GM23338 (cell line): ENCODE data around the gene IGSF6. TPM values are rescaled to one million over a fixed set of nuclear protein-coding genes. Genes with fewer than 3 reads are reported as not detected.

Source experiments
- ATAC-seq: fragments of 200-7000 bp; cut with Tn5 transposase; 3 replicates; pipeline ENCODE4 v1.9.1; 2020
- DNase-seq: peaks from one replicate; pipeline ENCODE4 v3.0.0-alpha.2; 2015; ENCODE audit warnings: low spot score
- H2AFZ ChIP-seq: fragments of 200-600 bp; sonication (generic); 2 replicates; pipeline ENCODE4 v1.8.0; 2016; ENCODE audit warnings: antibody characterized with exemption, mild to moderate bottlenecking, moderate library complexity
- H3F3A ChIP-seq: fragments of 200-600 bp; sonication (generic); replicated peaks from 2 replicates; pipeline ENCODE4 v1.8.0; 2017; ENCODE audit warnings: antibody characterized with exemption, mixed run types, low read depth
- H3K27ac ChIP-seq: fragments of 200-600 bp; sonication (generic); 2 replicates; pipeline ENCODE4 v1.6.1; 2016; ENCODE audit warnings: low read depth
- H3K27me3 ChIP-seq: fragments of 200-600 bp; sonication (generic); 2 replicates; pipeline ENCODE4 v1.8.0; 2016; ENCODE audit warnings: mild to moderate bottlenecking, mixed run types, moderate library complexity; ENCODE audit not compliant: insufficient read depth
- H3K36me3 ChIP-seq: fragments of 200-600 bp; sonication (generic); 2 replicates; pipeline ENCODE4 v1.8.0; 2016; ENCODE audit warnings: mild to moderate bottlenecking; ENCODE audit not compliant: insufficient read depth
- H3K4me1 ChIP-seq: fragments of 200-600 bp; sonication (generic); 2 replicates; pipeline ENCODE4 v1.8.0; 2016; ENCODE audit warnings: mild to moderate bottlenecking, moderate library complexity; ENCODE audit not compliant: insufficient read depth
- H3K4me2 ChIP-seq: fragments of 200-600 bp; sonication (generic); 2 replicates; pipeline ENCODE4 v1.7.1; 2017; ENCODE audit warnings: mixed run types
- H3K4me3 ChIP-seq: fragments of 200-600 bp; sonication (generic); 2 replicates; pipeline ENCODE4 v1.6.1; 2016; ENCODE audit warnings: mixed run types
- H3K79me2 ChIP-seq: fragments of 200-600 bp; sonication (generic); replicated peaks from 2 replicates; pipeline ENCODE4 v1.8.0; 2017; ENCODE audit warnings: mild to moderate bottlenecking; ENCODE audit not compliant: insufficient read depth
- H3K9me2 ChIP-seq: fragments of 200-600 bp; sonication (generic); 2 replicates; pipeline ENCODE4 v1.8.0; 2017; ENCODE audit not compliant: insufficient read depth
- H4K20me1 ChIP-seq: fragments of 200-600 bp; sonication (generic); replicated peaks from 2 replicates; pipeline ENCODE4 v1.8.0; 2017; ENCODE audit warnings: mild to moderate bottlenecking; ENCODE audit not compliant: insufficient read depth
- H3K27ac Mint-ChIP-seq: 2 replicates; pipeline ENCODE4 v1.8.0; 2020; ENCODE audit warnings: inconsistent platforms, mild to moderate bottlenecking, moderate library complexity, mixed read lengths
- H3K27me3 Mint-ChIP-seq: 3 replicates; pipeline ENCODE4 v1.8.0; 2022; ENCODE audit warnings: low read depth, mild to moderate bottlenecking, moderate library complexity, mixed read lengths, inconsistent platforms; ENCODE audit not compliant: insufficient read depth, poor library complexity
- H3K36me3 Mint-ChIP-seq: 3 replicates; pipeline ENCODE4 v1.8.0; 2021; ENCODE audit warnings: low read depth, mild to moderate bottlenecking, inconsistent platforms, moderate library complexity, mixed read lengths
- H3K4me1 Mint-ChIP-seq: 3 replicates; pipeline ENCODE4 v1.8.0; 2020; ENCODE audit warnings: mild to moderate bottlenecking, inconsistent platforms, mixed read lengths
- H3K4me3 Mint-ChIP-seq: 3 replicates; pipeline ENCODE4 v1.8.0; 2021; ENCODE audit warnings: moderate library complexity, mild to moderate bottlenecking, inconsistent platforms, mixed read lengths
- H3K9me3 Mint-ChIP-seq: 3 replicates; pipeline ENCODE4 v1.8.0; 2020; ENCODE audit warnings: moderate library complexity, mild to moderate bottlenecking, inconsistent platforms, mixed read lengths
- CREB1 ChIP-seq: fragments of 250-450 bp; sonication (Bioruptor Pico); IDR thresholded peaks from 2 replicates; pipeline ENCODE4 v1.5.0; 2020; ENCODE audit warnings: low read depth, mild to moderate bottlenecking, moderate library complexity
- EZH2 ChIP-seq: fragments of 200-600 bp; sonication (generic); IDR thresholded peaks from one replicate; pipeline ENCODE4 v1.8.0; 2017; ENCODE audit warnings: antibody characterized with exemption, mild to moderate bottlenecking, low read depth; ENCODE audit not compliant: unreplicated experiment
- EZH2phosphoT487 ChIP-seq: fragments of 200-600 bp; sonication (generic); IDR thresholded peaks from one replicate; pipeline ENCODE4 v1.8.1; 2018; ENCODE audit warnings: antibody characterized with exemption; ENCODE audit not compliant: unreplicated experiment
- NANOG ChIP-seq: IDR thresholded peaks from 2 replicates; pipeline ENCODE4 v1.6.1; 2016; ENCODE audit warnings: antibody characterized with exemption, borderline replicate concordance
- POLR2AphosphoS5 ChIP-seq: IDR thresholded peaks from 2 replicates; pipeline ENCODE4 v1.6.1; 2016; ENCODE audit warnings: antibody characterized with exemption, low read depth
- REST ChIP-seq: IDR thresholded peaks from one replicate; pipeline ENCODE4 v1.6.1; 2018; ENCODE audit warnings: antibody characterized with exemption; ENCODE audit not compliant: unreplicated experiment
- STAT1 ChIP-seq: IDR thresholded peaks from one replicate; pipeline ENCODE4 v1.6.1; 2016; ENCODE audit warnings: antibody characterized with exemption; ENCODE audit not compliant: unreplicated experiment
- ZNF331 ChIP-seq: fragments of 250-450 bp; sonication (Bioruptor Pico); IDR thresholded peaks from 2 replicates; pipeline ENCODE4 v1.5.0; 2020; ENCODE audit warnings: low read depth, mild to moderate bottlenecking, moderate library complexity
- polyA plus RNA-seq: library from polyadenylated mRNA; unstranded; fragments of >200 nt; fragmentation: Nextera tagmentation; extraction: Ambion mirVana; gene quantifications from 2 replicates; pipeline ENCODE4 v1.2.1, GENCODE V29; 2016
- total RNA-seq: library from RNA; depleted of rRNA; stranded (reverse); fragments of >200 nt; shearing (Covaris generic); gene quantifications from 2 replicates; pipeline ENCODE4 v1.2.3, GENCODE V29; 2014
- TF ChIP-seq, protein P1 (sequence below): fragments of 250-450 bp; sonication (Bioruptor Pico); IDR thresholded peaks from 2 replicates; pipeline ENCODE4 v1.5.0; 2020; ENCODE audit warnings: mild to moderate bottlenecking, moderate library complexity

Gene IGSF6
- total and polyA plus RNA-seq, 2 experiments from 2014 or later, result 0.19 TPM; not detected in 1

- H3K27me3 Mint-ChIP-seq, result no peaks in the 10 kb centered on the region
- Histone ChIP-seq H3K27ac (no peak overlapping the region), H3K36me3 (no peaks in the 10 kb centered on the region), H3K4me2 (no peak overlapping the region), H3K4me1 (no peaks in the 10 kb centered on the region), H3K79me2 (peaks cover 33% of the 10 kb centered on the region), H3K4me3 (no peak overlapping the region), H3K9me2 (no peaks in the 10 kb centered on the region), H3F3A (no peaks in the 10 kb centered on the region), H3K27me3 (no peaks in the 10 kb centered on the region), H2AFZ (no peak overlapping the region), H4K20me1 (no peaks in the 10 kb centered on the region; the same call in 1 of the 2 replicates)
- DNase-seq (no peak), ATAC-seq (no peak)
- no peak overlapping the region for H3K27ac Mint-ChIP-seq
- no peaks in the 10 kb centered on the region for H3K9me3 Mint-ChIP-seq
- TF ChIP-seq ZNF331 (CRISPR knock-in tag) (no peak), CREB1 (CRISPR knock-in tag) (no peak), EZH2phosphoT487 (no peak), POLR2AphosphoS5 (no peak), NANOG (no peak)
- 0 out of 3 replicates have a peak, but pooled peaks cover 10% of the 10 kb centered on the region for H3K36me3 Mint-ChIP-seq
- no peak overlapping the region for H3K4me3 Mint-ChIP-seq
- 0 out of 3 replicates have a peak, but pooled peaks cover 3% of the 10 kb centered on the region for H3K4me1 Mint-ChIP-seq
Measured at GRCh38 chr16:21651515-21651914, 893 bp downstream of the IGSF6 start.

DNA sequence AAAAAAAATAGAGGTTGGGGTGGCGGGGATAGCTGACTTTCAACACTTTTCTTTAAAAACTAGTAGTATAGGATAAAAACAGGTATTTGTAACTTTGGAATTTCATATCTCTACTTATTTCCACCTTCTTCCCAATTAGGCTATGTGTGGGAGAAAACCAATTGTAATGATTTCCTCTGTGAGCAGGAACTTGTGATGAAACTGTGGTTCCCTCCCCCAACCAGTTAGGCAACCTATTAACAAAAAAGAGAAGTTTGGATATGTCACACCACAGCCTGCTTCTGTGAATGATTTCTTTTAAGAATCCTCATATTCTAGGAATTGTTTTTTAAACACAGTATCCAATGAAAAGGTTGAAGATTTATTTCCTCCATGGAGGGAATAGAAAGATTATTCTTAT lies 1.9 kb downstream of the IGSF6 start:
- Histone ChIP-seq H3F3A (no peaks in the 10 kb centered on the region), H3K79me2 (peaks cover 33% of the 10 kb centered on the region), H4K20me1 (no peaks in the 10 kb centered on the region; the same call in 1 of the 2 replicates), H3K27me3 (no peaks in the 10 kb centered on the region), H3K4me2 (no peak overlapping the region), H3K9me2 (no peaks in the 10 kb centered on the region), H3K27ac (no peak overlapping the region), H3K4me3 (no peak overlapping the region), H3K36me3 (no peaks in the 10 kb centered on the region), H3K4me1 (no peaks in the 10 kb centered on the region), H2AFZ (no peak overlapping the region)
- Mint-ChIP-seq H3K4me3 (no peak overlapping the region), H3K4me1 (peaks cover 3% of the 10 kb centered on the region; the same call in 1 of the 3 replicates), H3K27me3 (no peaks in the 10 kb centered on the region), H3K9me3 (no peaks in the 10 kb centered on the region), H3K36me3 (0 out of 3 replicates have a peak, but pooled peaks cover 8% of the 10 kb centered on the region), H3K27ac (no peak overlapping the region)
- no peak for DNase-seq
- no peak for TF ChIP-seq STAT1
- no peak for TF ChIP-seq CREB1 (CRISPR knock-in tag)
- TF ChIP-seq POLR2AphosphoS5, result no peak
- no peak for TF ChIP-seq REST
- no peak for TF ChIP-seq EZH2
- TF ChIP-seq, protein P1, sequence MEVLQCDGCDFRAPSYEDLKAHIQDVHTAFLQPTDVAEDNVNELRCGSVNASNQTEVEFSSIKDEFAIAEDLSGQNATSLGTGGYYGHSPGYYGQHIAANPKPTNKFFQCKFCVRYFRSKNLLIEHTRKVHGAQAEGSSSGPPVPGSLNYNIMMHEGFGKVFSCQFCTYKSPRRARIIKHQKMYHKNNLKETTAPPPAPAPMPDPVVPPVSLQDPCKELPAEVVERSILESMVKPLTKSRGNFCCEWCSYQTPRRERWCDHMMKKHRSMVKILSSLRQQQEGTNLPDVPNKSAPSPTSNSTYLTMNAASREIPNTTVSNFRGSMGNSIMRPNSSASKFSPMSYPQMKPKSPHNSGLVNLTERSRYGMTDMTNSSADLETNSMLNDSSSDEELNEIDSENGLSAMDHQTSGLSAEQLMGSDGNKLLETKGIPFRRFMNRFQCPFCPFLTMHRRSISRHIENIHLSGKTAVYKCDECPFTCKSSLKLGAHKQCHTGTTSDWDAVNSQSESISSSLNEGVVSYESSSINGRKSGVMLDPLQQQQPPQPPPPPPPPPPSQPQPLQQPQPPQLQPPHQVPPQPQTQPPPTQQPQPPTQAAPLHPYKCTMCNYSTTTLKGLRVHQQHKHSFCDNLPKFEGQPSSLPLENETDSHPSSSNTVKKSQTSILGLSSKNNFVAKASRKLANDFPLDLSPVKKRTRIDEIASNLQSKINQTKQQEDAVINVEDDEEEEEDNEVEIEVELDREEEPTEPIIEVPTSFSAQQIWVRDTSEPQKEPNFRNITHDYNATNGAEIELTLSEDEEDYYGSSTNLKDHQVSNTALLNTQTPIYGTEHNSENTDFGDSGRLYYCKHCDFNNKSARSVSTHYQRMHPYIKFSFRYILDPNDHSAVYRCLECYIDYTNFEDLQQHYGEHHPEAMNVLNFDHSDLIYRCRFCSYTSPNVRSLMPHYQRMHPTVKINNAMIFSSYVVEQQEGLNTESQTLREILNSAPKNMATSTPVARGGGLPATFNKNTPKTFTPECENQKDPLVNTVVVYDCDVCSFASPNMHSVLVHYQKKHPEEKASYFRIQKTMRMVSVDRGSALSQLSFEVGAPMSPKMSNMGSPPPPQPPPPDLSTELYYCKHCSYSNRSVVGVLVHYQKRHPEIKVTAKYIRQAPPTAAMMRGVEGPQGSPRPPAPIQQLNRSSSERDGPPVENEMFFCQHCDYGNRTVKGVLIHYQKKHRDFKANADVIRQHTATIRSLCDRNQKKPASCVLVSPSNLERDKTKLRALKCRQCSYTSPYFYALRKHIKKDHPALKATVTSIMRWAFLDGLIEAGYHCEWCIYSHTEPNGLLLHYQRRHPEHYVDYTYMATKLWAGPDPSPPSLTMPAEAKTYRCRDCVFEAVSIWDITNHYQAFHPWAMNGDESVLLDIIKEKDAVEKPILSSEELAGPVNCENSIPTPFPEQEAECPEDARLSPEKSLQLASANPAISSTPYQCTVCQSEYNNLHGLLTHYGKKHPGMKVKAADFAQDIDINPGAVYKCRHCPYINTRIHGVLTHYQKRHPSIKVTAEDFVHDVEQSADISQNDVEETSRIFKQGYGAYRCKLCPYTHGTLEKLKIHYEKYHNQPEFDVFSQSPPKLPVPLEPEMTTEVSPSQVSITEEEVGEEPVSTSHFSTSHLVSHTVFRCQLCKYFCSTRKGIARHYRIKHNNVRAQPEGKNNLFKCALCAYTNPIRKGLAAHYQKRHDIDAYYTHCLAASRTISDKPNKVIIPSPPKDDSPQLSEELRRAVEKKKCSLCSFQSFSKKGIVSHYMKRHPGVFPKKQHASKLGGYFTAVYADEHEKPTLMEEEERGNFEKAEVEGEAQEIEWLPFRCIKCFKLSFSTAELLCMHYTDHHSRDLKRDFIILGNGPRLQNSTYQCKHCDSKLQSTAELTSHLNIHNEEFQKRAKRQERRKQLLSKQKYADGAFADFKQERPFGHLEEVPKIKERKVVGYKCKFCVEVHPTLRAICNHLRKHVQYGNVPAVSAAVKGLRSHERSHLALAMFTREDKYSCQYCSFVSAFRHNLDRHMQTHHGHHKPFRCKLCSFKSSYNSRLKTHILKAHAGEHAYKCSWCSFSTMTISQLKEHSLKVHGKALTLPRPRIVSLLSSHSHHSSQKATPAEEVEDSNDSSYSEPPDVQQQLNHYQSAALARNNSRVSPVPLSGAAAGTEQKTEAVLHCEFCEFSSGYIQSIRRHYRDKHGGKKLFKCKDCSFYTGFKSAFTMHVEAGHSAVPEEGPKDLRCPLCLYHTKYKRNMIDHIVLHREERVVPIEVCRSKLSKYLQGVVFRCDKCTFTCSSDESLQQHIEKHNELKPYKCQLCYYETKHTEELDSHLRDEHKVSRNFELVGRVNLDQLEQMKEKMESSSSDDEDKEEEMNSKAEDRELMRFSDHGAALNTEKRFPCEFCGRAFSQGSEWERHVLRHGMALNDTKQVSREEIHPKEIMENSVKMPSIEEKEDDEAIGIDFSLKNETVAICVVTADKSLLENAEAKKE (CRISPR knock-in tag), result no peak
- TF ChIP-seq EZH2phosphoT487, result no peak
- no peak for TF ChIP-seq ZNF331 (CRISPR knock-in tag)
- no peak for ATAC-seq
